ES-I3 (cell line): ENCODE data around the gene PRAMEF10.
"Not testable (repeated sequence)": the region's sequence is repeated elsewhere in the genome, so short reads cannot be mapped to it uniquely, and the experiment has no call there.

Experiments used
- H3K36me3 ChIP-seq: 2 replicates; pipeline ENCODE4 v1.6.1; 2013; ENCODE audit warnings: mild to moderate bottlenecking, low read length, control low read depth, moderate library complexity; ENCODE audit not compliant: insufficient read depth
- H3K4me1 ChIP-seq: 2 replicates; pipeline ENCODE4 v1.6.1; 2013; ENCODE audit warnings: mild to moderate bottlenecking, control low read depth, low read length; ENCODE audit not compliant: insufficient read depth
- H3K9ac ChIP-seq: 2 replicates; pipeline ENCODE4 v1.6.1; 2013; ENCODE audit warnings: low read depth, mild to moderate bottlenecking, low read length, moderate library complexity
- H3K9me3 ChIP-seq: 2 replicates; pipeline ENCODE4 v1.6.1; 2013; ENCODE audit warnings: mild to moderate bottlenecking, low read length, moderate library complexity; ENCODE audit not compliant: control insufficient read depth, insufficient read depth

PRAMEF10 gene

GRCh38 chr1:12898170-12898569 lies at the start of gene PRAMEF10:
TSS of gene PRAMEF10 (minus strand) at chr1:12898270. CDS start at chr1:12895847, 2,423 bp downstream.
- H3K4me1 ChIP-seq, H3K9ac ChIP-seq, H3K9me3 ChIP-seq, H3K36me3 ChIP-seq: not testable (repeated sequence)

DNA sequence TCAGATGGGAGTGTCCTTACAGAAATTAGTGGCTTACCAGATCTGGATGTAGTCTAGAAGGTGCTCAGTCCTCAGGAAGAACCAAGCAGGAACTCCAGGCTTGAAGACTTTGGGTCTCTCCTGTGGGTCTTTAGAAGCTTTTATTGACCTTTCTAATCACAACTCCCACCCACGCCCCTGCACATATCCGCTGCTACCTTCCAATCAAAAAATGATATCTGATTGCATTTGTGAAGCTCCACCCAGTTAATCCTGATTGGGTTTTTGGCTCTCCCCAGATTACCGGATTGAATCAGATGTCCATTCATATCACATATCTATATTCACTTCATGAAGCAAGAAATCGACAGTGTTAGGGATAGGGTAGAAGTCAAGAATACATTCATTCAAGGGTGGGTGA lies 49.4 kb upstream of the PRAMEF10 start, which contains the start of gene PRAMEF6:
Gene PRAMEF6 (minus strand): TSS at position 101 of the 400 bp plus-strand sequence. CDS start 5,062 bp downstream, outside the sequence.
- not testable (repeated sequence) for H3K9me3 ChIP-seq, H3K36me3 ChIP-seq, H3K4me1 ChIP-seq, H3K9ac ChIP-seq

DNA sequence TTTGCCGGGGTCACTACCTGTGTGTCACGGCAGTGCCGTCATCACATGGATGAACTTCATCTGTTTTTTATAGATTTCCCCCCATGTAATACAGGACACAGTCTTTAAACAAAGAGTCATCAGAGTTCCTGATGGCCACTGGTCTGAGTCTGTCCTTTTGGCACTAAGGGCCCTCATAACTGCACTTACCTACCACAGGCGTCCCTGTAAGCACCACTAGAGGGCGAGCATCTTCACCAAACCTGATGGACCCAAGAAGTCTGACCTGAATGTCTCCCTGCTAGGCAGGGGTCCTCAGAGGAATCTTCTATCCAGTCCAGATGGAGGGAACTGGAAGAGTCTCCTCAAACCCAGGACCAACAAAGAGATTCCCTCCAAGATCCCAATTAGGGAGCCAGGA lies 26.3 kb upstream of the PRAMEF10 start:
- H3K4me1 ChIP-seq, H3K9me3 ChIP-seq, H3K9ac ChIP-seq, H3K36me3 ChIP-seq: not testable (repeated sequence)

DNA sequence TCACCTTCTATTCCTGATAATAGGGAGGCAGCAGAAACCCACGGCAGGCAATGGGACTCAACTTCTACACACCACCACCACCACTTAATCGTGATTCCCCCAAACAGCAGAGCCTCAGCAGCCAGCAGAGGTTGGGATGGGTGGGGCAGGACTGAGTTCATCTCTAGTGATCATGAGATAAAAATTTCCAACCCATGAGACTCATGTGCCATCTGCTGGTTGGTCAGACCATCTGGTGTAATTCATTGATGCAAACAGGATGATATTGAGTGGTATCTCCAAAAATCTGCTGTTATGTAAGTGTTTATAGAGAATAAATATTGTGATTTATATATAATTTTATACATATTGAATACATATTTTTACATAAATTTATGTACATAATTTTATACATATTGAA lies 23.7 kb upstream of the PRAMEF10 start:
- H3K9ac ChIP-seq, H3K9me3 ChIP-seq, H3K4me1 ChIP-seq, H3K36me3 ChIP-seq: not testable (repeated sequence)

- not testable (repeated sequence) for H3K4me1 ChIP-seq, H3K9me3 ChIP-seq, H3K36me3 ChIP-seq, H3K9ac ChIP-seq
These were observed 18.2 kb upstream of the PRAMEF10 start, which contains the start of gene PRAMEF7 for GRCh38 chr1:12916310-12916709. TSS of gene PRAMEF7 (plus strand) at chr1:12916610. CDS start at chr1:12917693, 1,083 bp downstream.

DNA sequence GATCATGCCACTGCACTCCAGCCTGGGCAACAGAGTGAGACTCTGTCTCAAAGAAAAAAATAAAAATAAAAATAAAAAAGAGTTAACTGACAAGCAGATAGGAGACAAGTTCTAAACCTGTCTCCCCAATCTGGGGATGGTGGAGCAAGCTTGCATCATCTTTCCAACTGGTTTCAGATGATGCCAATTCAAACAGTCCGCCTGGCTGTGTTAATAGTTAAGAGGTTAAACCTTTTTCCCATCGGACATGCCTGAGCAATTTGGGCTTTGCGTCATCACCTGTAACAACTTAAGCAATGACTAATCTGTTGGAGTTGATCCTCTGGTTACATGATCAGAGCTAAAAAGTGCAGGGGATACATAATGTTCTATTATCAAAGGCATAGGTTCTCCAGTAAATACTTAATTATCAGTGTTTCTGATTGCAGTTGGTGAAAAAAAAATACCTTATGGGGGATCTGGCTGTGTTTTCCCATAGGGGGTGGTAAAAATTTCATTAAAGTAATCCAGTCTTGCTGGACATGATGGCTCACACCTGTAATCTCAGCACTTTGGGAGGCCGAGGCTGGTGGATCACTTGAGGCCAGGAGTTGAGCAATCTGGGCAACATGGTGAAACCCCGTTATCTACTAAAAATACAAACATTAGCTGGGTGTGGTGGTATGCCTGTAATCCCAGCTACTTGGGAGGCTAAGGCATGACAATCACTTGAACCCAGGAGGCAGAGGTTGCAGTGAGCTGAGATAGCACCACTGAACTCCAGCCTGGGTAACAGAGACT lies 5.9 kb upstream of the PRAMEF10 start:
- H3K36me3 ChIP-seq, H3K4me1 ChIP-seq, H3K9me3 ChIP-seq, H3K9ac ChIP-seq: not testable (repeated sequence)

- not testable (repeated sequence) for H3K9me3 ChIP-seq
These were observed 1.1 kb upstream of the PRAMEF10 start for GRCh38 chr1:12899186-12899585.

GRCh38 chr1:12886101-12886500 lies 12.0 kb downstream of the PRAMEF10 start, which contains the start of gene PRAMEF4:
TSS of gene PRAMEF4 (minus strand) at chr1:12886201. CDS start at chr1:12883394, 2,807 bp downstream.
- not testable (repeated sequence) for H3K9me3 ChIP-seq, H3K9ac ChIP-seq, H3K4me1 ChIP-seq, H3K36me3 ChIP-seq

More at GRCh38 chr1:12899186-12899585, 1.1 kb upstream of the PRAMEF10 start:
- H3K9ac ChIP-seq, H3K36me3 ChIP-seq, H3K4me1 ChIP-seq: not testable (repeated sequence)

DNA sequence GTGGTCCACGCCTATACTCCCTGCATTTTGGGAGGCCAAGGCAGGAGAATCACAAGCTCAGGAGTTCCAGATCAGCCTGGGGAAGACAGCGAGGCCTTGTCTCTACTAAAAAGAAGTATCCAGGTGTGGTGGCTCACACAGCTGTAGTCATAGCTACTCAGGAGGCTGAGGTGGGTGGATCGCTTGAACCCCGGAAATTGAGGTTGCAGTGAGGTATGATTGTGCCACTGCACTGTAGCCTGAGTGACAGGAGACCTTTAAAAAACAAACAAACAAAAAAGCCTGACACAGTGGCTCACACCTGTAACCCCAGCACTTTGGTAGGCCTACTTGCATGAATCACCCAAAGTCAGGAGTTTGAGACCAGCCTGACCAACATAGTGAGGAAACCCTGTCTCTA lies 19.6 kb downstream of the PRAMEF10 start:
- not testable (repeated sequence) for H3K4me1 ChIP-seq, H3K36me3 ChIP-seq, H3K9me3 ChIP-seq, H3K9ac ChIP-seq

- H3K4me1 ChIP-seq, H3K9me3 ChIP-seq, H3K9ac ChIP-seq, H3K36me3 ChIP-seq: not testable (repeated sequence)
These were observed 34.8 kb downstream of the PRAMEF10 start for GRCh38 chr1:12863131-12863880.

DNA sequence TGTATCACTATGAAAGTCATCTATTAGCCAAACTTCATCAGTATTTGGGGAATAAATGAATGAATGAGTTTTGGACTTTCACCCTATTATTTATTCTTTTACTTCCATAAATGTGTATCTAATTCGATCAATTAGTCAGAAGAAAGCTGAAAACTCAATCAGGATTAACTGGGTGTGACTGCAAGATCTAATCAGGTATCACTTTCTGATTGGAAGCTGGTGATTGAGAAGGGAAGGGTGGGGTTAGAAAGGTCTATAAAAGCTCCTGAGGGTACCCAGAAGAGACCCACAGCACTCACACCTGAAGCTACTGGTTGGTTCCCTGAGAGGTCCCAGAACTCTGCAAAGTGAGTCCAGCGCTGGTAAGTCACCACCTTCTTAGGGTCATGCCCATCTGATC lies 41.3 kb downstream of the PRAMEF10 start, which contains the start of gene PRAMEF2:
Gene PRAMEF2 (plus strand): TSS at position 301 of the 400 bp plus-strand sequence. CDS start 1,924 bp downstream, outside the sequence.
- not testable (repeated sequence) for H3K9ac ChIP-seq, H3K36me3 ChIP-seq, H3K9me3 ChIP-seq

GRCh38 chr1:12851779-12852178 lies 46.3 kb downstream of the PRAMEF10 start:
- Histone ChIP-seq H3K4me1 (no peaks in the 10 kb centered on the region), H3K9me3 (no peaks in the 10 kb centered on the region), H3K36me3 (no peaks in the 10 kb centered on the region), H3K9ac (no peak overlapping the region)

More for the DNA sequence above, 41.3 kb downstream of the PRAMEF10 start, which contains the start of gene PRAMEF2:
- not testable (repeated sequence) for H3K4me1 ChIP-seq

DNA sequence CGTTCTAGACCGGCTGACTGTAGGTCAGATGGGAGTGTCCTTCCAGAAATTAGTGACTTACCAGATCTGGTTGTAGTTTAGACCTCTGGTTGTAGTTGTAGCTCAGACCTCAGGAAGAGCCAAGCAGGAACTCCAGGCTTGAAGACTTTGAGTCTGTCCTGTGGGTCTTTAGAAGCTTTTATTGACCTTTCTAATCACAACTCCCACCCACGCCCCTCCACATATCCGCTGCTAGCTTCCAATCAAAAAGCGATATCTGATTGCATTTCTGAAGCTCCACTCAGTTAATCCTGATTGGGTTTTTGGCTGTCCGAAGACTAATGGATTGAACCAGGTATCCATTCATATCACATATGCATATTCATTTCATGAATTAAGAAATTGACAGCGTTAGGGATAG lies 49.5 kb downstream of the PRAMEF10 start, which contains the start of gene HNRNPCL1:
Gene HNRNPCL1 (minus strand): TSS at position 101 of the 400 bp plus-strand sequence. CDS start 431 bp downstream, outside the sequence.
- H3K36me3 ChIP-seq, H3K9me3 ChIP-seq, H3K9ac ChIP-seq: not testable (repeated sequence)

More for the DNA sequence above, 49.5 kb downstream of the PRAMEF10 start, which contains the start of gene HNRNPCL1:
- not testable (repeated sequence) for H3K4me1 ChIP-seq
